OCI-M1 (cell line): ENCODE results near the gene TAAR6.
"Not testable (repeated sequence)": the region's sequence is repeated elsewhere in the genome, so short reads cannot be mapped to it uniquely, and the experiment has no call there.

Source experiments
- DNase-seq: peaks from one replicate; lab custom pipeline; 2025; lab: John Stamatoyannopoulos, UW

The TAAR6 gene

GRCh38 chr6:132590362-132590761, 20.2 kb downstream of the TAAR6 start:
- no peak for DNase-seq

GRCh38 chr6:132592855-132593254, 22.7 kb downstream of the TAAR6 start:
- no peak for DNase-seq

- DNase-seq: no peak
Measured at GRCh38 chr6:132596201-132596600, 26.1 kb downstream of the TAAR6 start.

GRCh38 chr6:132598473-132598872, 28.4 kb downstream of the TAAR6 start:
- peak; percentile 79 for DNase-seq

GRCh38 chr6:132600900-132601299, 30.8 kb downstream of the TAAR6 start:
- not testable (repeated sequence) for DNase-seq

- no peak for DNase-seq
Measured at GRCh38 chr6:132604635-132605152, 34.6 kb downstream of the TAAR6 start.

- no peak for DNase-seq
Measured at GRCh38 chr6:132607544-132608233, 37.6 kb downstream of the TAAR6 start.

GRCh38 chr6:132611616-132612015, 41.5 kb downstream of the TAAR6 start:
- DNase-seq: no peak

GRCh38 chr6:132612449-132613108, 42.5 kb downstream of the TAAR6 start:
- DNase-seq: peak; percentile 69

GRCh38 chr6:132614554-132614953, 44.4 kb downstream of the TAAR6 start:
- peak; percentile 79 for DNase-seq

GRCh38 chr6:132616677-132617076, 46.6 kb downstream of the TAAR6 start:
- DNase-seq: peak; percentile 48
